Fibroblast of lung (primary cell): ENCODE data around the gene CENPP. TPM values are rescaled to one million over a fixed set of nuclear protein-coding genes. Genes with fewer than 3 reads are reported as not detected.

Source experiments
- DNase-seq, 2 donors: peaks; one replicate each; pipeline versions ENCODE4 v3.0.0 to v3.0.0-alpha.2; 2010; ENCODE audit warnings: low read depth in 2 of 2
- H2AFZ ChIP-seq: 2 replicates; pipeline ENCODE4 v1.5.1; 2012; ENCODE audit warnings: low read length, control low read depth, inconsistent platforms
- H3K27ac ChIP-seq: 2 replicates; pipeline ENCODE4 v1.5.1; 2011; ENCODE audit warnings: low read length, control low read depth; ENCODE audit not compliant: insufficient read depth
- H3K27me3 ChIP-seq: 2 replicates; pipeline ENCODE4 v1.5.1; 2011; ENCODE audit warnings: mild to moderate bottlenecking, low read length; ENCODE audit not compliant: control insufficient read depth, insufficient read depth
- H3K36me3 ChIP-seq: 2 replicates; pipeline ENCODE4 v1.5.1; 2011; ENCODE audit warnings: low read length; ENCODE audit not compliant: control insufficient read depth, insufficient read depth
- H3K4me1 ChIP-seq: 2 replicates; pipeline ENCODE4 v1.5.1; 2011; ENCODE audit warnings: low read length; ENCODE audit not compliant: control insufficient read depth, insufficient read depth; ENCODE audit errors: extremely low read depth
- H3K4me2 ChIP-seq: 2 replicates; pipeline ENCODE4 v1.5.1; 2011; ENCODE audit warnings: low read length, control low read depth; ENCODE audit not compliant: insufficient read depth; ENCODE audit errors: extremely low read depth
- H3K4me3 ChIP-seq, 4 experiments: fragments of 200-600 bp in 1 of 4; sonication (generic) in 1 of 4; replicated peaks in 1 of 4; 2 replicates each; pipeline ENCODE4 v1.5.1; 2011 to 2016; ENCODE audit warnings: low read length in 4 of 4, low read depth in 3 of 4, mild to moderate bottlenecking in 3 of 4, control low read depth in 2 of 4, inconsistent platforms in 1 of 4, mixed read lengths in 1 of 4; ENCODE audit not compliant: insufficient read depth in 1 of 4; ENCODE audit errors: control extremely low read depth in 1 of 4
- H3K79me2 ChIP-seq: 2 replicates; pipeline ENCODE4 v1.5.1; 2012; ENCODE audit warnings: mild to moderate bottlenecking, low read length, inconsistent platforms; ENCODE audit not compliant: control insufficient read depth, insufficient read depth
- H3K9ac ChIP-seq: 2 replicates; pipeline ENCODE4 v1.5.1; 2011; ENCODE audit warnings: mild to moderate bottlenecking, low read length, control low read depth; ENCODE audit not compliant: insufficient read depth
- H3K9me3 ChIP-seq: 2 replicates; pipeline ENCODE4 v1.5.1; 2012; ENCODE audit warnings: low read depth, low read length; ENCODE audit not compliant: control insufficient read depth, insufficient read depth
- H4K20me1 ChIP-seq: 2 replicates; pipeline ENCODE4 v1.5.1; 2011; ENCODE audit warnings: low read length; ENCODE audit not compliant: control insufficient read depth, insufficient read depth; ENCODE audit errors: extremely low read depth
- CTCF ChIP-seq, 2 donors: IDR thresholded peaks in 1 of 2; conservative IDR thresholded peaks in 1 of 2; 1 replicate in 1 of 2; 2 replicates in 1 of 2; pipeline ENCODE4 v1.5.1; 2011 to 2012; ENCODE audit warnings: low read length in 2 of 2, control low read depth in 1 of 2, inconsistent platforms in 1 of 2, low read depth in 1 of 2, mild to moderate bottlenecking in 1 of 2
- EZH2 ChIP-seq: IDR thresholded peaks from 2 replicates; pipeline ENCODE4 v1.5.1; 2012; ENCODE audit warnings: low read length, control low read depth, mild to moderate bottlenecking; ENCODE audit errors: missing control alignments
- polyA plus RNA-seq, 2 donors: library from polyadenylated mRNA; depleted of rRNA in 1 of 2; stranded (reverse) in 1 of 2; unstranded in 1 of 2; fragments of >200 nt; gene quantifications; 2 replicates each; pipeline ENCODE4 v1.2.1, GENCODE V29; 2011 to 2012; ENCODE audit warnings: missing spikeins in 1 of 2
- total RNA-seq: library from RNA; depleted of rRNA; stranded (reverse); fragments of >200 nt; gene quantifications from 2 replicates; pipeline ENCODE4 v1.2.1, GENCODE V29; 2014

The CENPP gene
- total and polyA plus RNA-seq, 2 donors (not counting 1 experiment from before 2014, with no cell fraction given), result 1.7 to 2.4 TPM

- Histone ChIP-seq H3K27ac (no peak overlapping the region), H3K36me3 (no peaks in the 10 kb centered on the region), H3K27me3 (no peaks in the 10 kb centered on the region), H3K9ac (no peak overlapping the region), H3K4me1 (peaks cover 7% of the 10 kb centered on the region), H2AFZ (no peak overlapping the region), H3K9me3 (no peaks in the 10 kb centered on the region), H4K20me1 (no peaks in the 10 kb centered on the region), H3K4me3 (no peak overlapping the region), H3K4me2 (no peak overlapping the region), H3K79me2 (no peaks in the 10 kb centered on the region)
- no peak for TF ChIP-seq CTCF (conservative IDR thresholded peaks at IDR 0.05 in 1 of 2, IDR thresholded peaks at IDR 0.05 in 1 of 2; ENCODE audit: low read depth in 1 of 2, low read length in 2 of 2)
- peak in 1 of 2 donors; percentile 73 for DNase-seq
Measured at GRCh38 chr9:92512622-92513021, 186.9 kb downstream of the CENPP start.

- no peaks in the 10 kb centered on the region for H3K79me2 ChIP-seq
- H3K4me1 ChIP-seq, result no peaks in the 10 kb centered on the region
- H3K27ac ChIP-seq, result no peak overlapping the region
- no peaks in the 10 kb centered on the region for H3K9me3 ChIP-seq
- no peak overlapping the region for H3K4me3 ChIP-seq
- H3K36me3 ChIP-seq, result no peaks in the 10 kb centered on the region
- H3K27me3 ChIP-seq, result no peaks in the 10 kb centered on the region
- no peak overlapping the region for H2AFZ ChIP-seq
- no peak overlapping the region for H3K4me2 ChIP-seq
- TF ChIP-seq CTCF (conservative IDR thresholded peaks at IDR 0.05 in 1 of 2, IDR thresholded peaks at IDR 0.05 in 1 of 2; ENCODE audit: low read depth in 1 of 2, low read length in 2 of 2) (no peak), EZH2 (no peak)
- H4K20me1 ChIP-seq, result no peaks in the 10 kb centered on the region
- no peak overlapping the region for H3K9ac ChIP-seq
- no peak for DNase-seq
Measured at GRCh38 chr9:92513349-92513748, 187.6 kb downstream of the CENPP start.

GRCh38 chr9:92514635-92515034 is 188.9 kb downstream of the CENPP start:
- H3K4me2 ChIP-seq, result no peak overlapping the region
- no peak for TF ChIP-seq CTCF (conservative IDR thresholded peaks at IDR 0.05 in 1 of 2, IDR thresholded peaks at IDR 0.05 in 1 of 2; ENCODE audit: low read depth in 1 of 2, low read length in 2 of 2)
- TF ChIP-seq EZH2, result no peak

More at GRCh38 chr9:92514635-92515034, 188.9 kb downstream of the CENPP start:
- H3K4me1 ChIP-seq, result no peaks in the 10 kb centered on the region
- no peaks in the 10 kb centered on the region for H3K36me3 ChIP-seq
- H3K27me3 ChIP-seq, result no peaks in the 10 kb centered on the region
- H4K20me1 ChIP-seq, result no peaks in the 10 kb centered on the region
- no peaks in the 10 kb centered on the region for H3K9me3 ChIP-seq
- DNase-seq, result no peak
- no peak overlapping the region for H2AFZ ChIP-seq
- no peak overlapping the region for H3K4me3 ChIP-seq
- no peak overlapping the region for H3K9ac ChIP-seq
- H3K27ac ChIP-seq, result no peak overlapping the region
- H3K79me2 ChIP-seq, result no peaks in the 10 kb centered on the region
